ENCODE measurements around the gene CSNK1A1L.

DNA sequence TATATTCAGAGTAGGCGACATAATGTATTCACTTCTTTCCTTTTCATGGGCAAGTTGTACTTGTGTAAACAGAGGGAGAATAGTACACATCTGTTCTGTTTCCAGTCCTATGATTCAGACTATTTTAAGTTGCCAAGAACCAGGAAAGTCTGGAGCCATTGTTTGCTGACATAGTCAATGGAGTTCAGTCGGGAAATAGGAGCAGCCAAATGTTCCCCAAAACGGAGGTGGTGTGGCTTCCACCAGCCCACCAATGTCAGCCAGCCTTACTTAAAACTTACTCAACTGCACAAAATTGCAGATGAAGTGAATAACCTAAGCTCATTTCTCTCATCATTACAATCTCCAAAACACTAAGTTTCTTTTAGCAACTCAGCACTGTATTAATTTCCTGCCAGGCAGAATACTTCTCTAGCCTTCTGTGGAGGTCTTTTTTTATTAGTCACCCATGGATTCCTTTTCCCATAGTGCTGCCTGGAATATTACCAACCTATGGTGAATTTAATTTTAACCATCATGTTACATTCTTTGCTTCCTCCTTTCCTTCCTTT, 22.3 kb upstream of the CSNK1A1L start:
- TF ChIP-seq, protein P1, sequence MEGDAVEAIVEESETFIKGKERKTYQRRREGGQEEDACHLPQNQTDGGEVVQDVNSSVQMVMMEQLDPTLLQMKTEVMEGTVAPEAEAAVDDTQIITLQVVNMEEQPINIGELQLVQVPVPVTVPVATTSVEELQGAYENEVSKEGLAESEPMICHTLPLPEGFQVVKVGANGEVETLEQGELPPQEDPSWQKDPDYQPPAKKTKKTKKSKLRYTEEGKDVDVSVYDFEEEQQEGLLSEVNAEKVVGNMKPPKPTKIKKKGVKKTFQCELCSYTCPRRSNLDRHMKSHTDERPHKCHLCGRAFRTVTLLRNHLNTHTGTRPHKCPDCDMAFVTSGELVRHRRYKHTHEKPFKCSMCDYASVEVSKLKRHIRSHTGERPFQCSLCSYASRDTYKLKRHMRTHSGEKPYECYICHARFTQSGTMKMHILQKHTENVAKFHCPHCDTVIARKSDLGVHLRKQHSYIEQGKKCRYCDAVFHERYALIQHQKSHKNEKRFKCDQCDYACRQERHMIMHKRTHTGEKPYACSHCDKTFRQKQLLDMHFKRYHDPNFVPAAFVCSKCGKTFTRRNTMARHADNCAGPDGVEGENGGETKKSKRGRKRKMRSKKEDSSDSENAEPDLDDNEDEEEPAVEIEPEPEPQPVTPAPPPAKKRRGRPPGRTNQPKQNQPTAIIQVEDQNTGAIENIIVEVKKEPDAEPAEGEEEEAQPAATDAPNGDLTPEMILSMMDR (IDR thresholded peaks at IDR 0.05; ENCODE audit: extremely low read depth in 1 of 2, insufficient read depth in 1 of 2, low read depth in 1 of 2, low read length in 2 of 2): no peak
- TF ChIP-seq EZH2 (IDR thresholded peaks at IDR 0.05; ENCODE audit: borderline replicate concordance, low read depth, low read length, severe bottlenecking) (no peak), POLR2A (IDR thresholded peaks at IDR 0.05; ENCODE audit: low read depth, low read length) (no peak), MYC (IDR thresholded peaks at IDR 0.05; ENCODE audit: low read depth, low read length) (no peak), POLR2AphosphoS5 (IDR thresholded peaks at IDR 0.05; ENCODE audit: insufficient read depth, low read depth, low read length) (peak; percentile 14)

All from endothelial cell of umbilical vein (primary cell).